Calu3 (cell line): ENCODE results near the gene SLCO2A1. TPM values are rescaled to one million over a fixed set of nuclear protein-coding genes. Genes with fewer than 3 reads are reported as not detected.

Experiments used
- BruUV-seq: library from RNA; stranded (reverse); fragments of 400-500 nt; replicated peaks from 2 replicates; lab custom pipeline; 2021; lab: Mats Ljungman, UMichigan
- CTCF ChIA-PET: fragments of 300-600 bp; sonication (Branson Sonifier 250); formaldehyde crosslinking; loops from one replicate; lab custom pipeline; 2022; ENCODE audit warnings: antibody characterized with exemption; lab: Charles Lee
- DNase-seq: peaks from one replicate; pipeline ENCODE4 v3.0.0; 2022
- H3K27ac Mint-ChIP-seq: one replicate; pipeline ENCODE4 v1.8.0; 2022; ENCODE audit warnings: mixed read lengths; ENCODE audit not compliant: unreplicated experiment
- H3K27me3 Mint-ChIP-seq: one replicate; pipeline ENCODE4 v1.8.0; 2022; ENCODE audit warnings: mixed read lengths; ENCODE audit not compliant: unreplicated experiment
- H3K36me3 Mint-ChIP-seq: one replicate; pipeline ENCODE4 v1.8.0; 2022; ENCODE audit warnings: mild to moderate bottlenecking, moderate library complexity, mixed read lengths; ENCODE audit not compliant: insufficient read depth, unreplicated experiment
- H3K4me1 Mint-ChIP-seq: one replicate; pipeline ENCODE4 v1.8.0; 2022; ENCODE audit warnings: mild to moderate bottlenecking, low read depth, mixed read lengths; ENCODE audit not compliant: unreplicated experiment
- H3K4me3 Mint-ChIP-seq: one replicate; pipeline ENCODE4 v1.8.0; 2022; ENCODE audit warnings: mild to moderate bottlenecking, low read depth, moderate library complexity, mixed read lengths; ENCODE audit not compliant: unreplicated experiment
- H3K9me3 Mint-ChIP-seq: one replicate; pipeline ENCODE4 v1.8.0; 2022; ENCODE audit warnings: low read depth, mixed read lengths; ENCODE audit not compliant: unreplicated experiment
- intact Hi-C: fragments of 100-400 bp; cut with micrococcal nuclease; formaldehyde crosslinking; loops from one replicate; pipeline ENCODE4 v1.10.0; 2022; ENCODE audit not compliant: unreplicated experiment
- total RNA-seq: library from RNA; stranded (reverse); gene quantifications from 2 replicates; pipeline ENCODE4 v1.2.3, GENCODE V29; 2022
- TF ChIP-seq, protein P1 (sequence below): fragments of 200-600 bp; IDR thresholded peaks from one replicate; pipeline ENCODE4 v1.8.0; 2022; ENCODE audit warnings: antibody characterized with exemption; ENCODE audit not compliant: unreplicated experiment

SLCO2A1 gene
- total RNA-seq, 1 experiment from 2014 or later = not detected

DNA sequence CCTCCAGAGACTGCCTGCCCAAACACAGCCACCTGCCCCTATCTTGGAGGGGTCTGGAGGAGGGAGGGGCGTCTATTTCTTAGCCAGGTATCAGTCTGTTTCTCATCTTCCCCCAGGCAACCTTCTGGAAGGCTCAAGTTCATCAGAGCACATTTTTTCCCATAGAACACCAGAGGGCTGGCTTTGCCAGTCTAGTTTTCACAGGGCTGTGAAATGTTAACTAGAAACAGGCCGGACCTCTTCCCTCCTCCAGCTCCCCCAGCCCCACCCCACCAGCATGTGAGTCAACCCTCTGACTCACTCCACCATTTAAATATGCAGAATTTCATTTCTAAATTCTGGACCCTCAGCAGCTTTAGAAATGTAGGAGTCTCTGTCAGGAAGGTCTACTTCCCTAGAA is 66.9 kb downstream of the SLCO2A1 start:
- peak; percentile 47 for DNase-seq
- intact Hi-C loops = no loop called here
- CTCF ChIA-PET = interaction anchor here (0.9 to 2.2 kb wide), 2 partner anchors 12 to 24 kb away, joined by 3 to 5 read pairs; no protein-coding TSS in a partner anchor
- Mint-ChIP-seq H3K27ac (no peak overlapping the region), H3K4me3 (no peak overlapping the region), H3K27me3 (peaks cover 86% of the 10 kb centered on the region), H3K9me3 (no peaks in the 10 kb centered on the region), H3K4me1 (peaks cover 13% of the 10 kb centered on the region), H3K36me3 (no peaks in the 10 kb centered on the region)
- TF ChIP-seq, protein P1, sequence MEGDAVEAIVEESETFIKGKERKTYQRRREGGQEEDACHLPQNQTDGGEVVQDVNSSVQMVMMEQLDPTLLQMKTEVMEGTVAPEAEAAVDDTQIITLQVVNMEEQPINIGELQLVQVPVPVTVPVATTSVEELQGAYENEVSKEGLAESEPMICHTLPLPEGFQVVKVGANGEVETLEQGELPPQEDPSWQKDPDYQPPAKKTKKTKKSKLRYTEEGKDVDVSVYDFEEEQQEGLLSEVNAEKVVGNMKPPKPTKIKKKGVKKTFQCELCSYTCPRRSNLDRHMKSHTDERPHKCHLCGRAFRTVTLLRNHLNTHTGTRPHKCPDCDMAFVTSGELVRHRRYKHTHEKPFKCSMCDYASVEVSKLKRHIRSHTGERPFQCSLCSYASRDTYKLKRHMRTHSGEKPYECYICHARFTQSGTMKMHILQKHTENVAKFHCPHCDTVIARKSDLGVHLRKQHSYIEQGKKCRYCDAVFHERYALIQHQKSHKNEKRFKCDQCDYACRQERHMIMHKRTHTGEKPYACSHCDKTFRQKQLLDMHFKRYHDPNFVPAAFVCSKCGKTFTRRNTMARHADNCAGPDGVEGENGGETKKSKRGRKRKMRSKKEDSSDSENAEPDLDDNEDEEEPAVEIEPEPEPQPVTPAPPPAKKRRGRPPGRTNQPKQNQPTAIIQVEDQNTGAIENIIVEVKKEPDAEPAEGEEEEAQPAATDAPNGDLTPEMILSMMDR = no peak
- no TSS peak for BruUV-seq

DNA sequence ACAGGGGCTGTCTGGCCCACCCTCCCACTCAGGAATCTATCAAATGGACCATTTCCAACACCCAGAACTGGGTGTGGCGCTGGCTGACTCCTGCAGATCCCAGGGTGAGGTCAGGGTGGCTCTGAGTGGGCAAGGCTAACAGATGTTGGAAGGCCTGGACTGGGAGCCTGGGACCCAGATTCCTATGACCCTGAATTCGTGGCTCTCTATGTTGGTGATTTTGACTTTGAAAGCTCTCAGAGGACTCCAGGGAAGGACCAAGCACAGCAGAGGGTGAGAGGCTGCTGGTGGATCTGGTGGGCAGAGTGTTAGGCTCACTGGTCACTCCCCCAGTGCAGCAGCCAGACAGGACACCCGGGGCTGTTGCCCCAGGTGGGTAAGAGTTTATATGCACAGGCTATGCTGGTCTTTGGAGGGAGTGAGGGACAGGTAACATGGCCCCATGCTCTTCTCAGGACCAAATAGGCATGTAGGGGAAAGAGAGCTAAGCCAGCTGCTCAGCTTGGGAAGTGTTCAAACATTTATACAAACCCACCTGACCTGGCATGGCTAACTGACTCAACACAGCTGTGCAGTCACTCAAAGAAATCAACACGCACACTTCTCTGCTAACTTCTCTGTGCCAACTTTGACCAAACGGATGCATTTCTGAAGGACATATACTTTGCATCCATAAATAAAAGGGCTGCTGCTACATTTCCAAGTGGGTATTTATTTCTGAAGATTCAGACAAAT is 71.5 kb downstream of the SLCO2A1 start:
- peaks cover 13% of the 10 kb centered on the region for H3K4me1 Mint-ChIP-seq
- peaks cover 83% of the 10 kb centered on the region for H3K27me3 Mint-ChIP-seq
- no peaks in the 10 kb centered on the region for H3K9me3 Mint-ChIP-seq
- no peak for DNase-seq
- no peak overlapping the region for H3K27ac Mint-ChIP-seq
- intact Hi-C loops = no loop called here
- H3K36me3 Mint-ChIP-seq = no peaks in the 10 kb centered on the region
- no peak overlapping the region for H3K4me3 Mint-ChIP-seq
- BruUV-seq = no TSS peak
- CTCF ChIA-PET = interaction anchor here (0.5 to 0.9 kb wide), 3 partner anchors 23 to 77 kb away, joined by 3 to 7 read pairs (median 3); no protein-coding TSS in a partner anchor
- TF ChIP-seq, protein P1 = no peak

DNA sequence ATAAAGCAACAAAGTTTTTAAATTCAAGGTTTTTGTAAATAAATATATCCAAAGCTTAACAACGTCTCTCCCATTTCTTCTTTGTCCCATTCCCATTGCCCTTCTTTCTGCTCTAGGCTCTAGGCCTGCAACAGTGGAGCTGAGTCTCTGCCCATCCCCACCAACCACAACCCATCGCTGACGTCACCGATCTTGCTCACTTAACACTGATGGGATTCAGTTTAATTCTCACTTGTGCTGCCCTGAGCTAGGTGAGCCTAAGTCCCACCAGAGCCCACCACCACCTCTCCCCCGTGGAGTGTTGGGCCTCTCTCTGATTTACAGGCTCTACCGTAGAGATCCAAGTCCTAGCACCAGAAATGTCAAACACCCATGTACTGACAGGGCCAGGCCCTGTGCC is 72.7 kb downstream of the SLCO2A1 start:
- no TSS peak for BruUV-seq
- Mint-ChIP-seq H3K36me3 (no peaks in the 10 kb centered on the region), H3K4me3 (no peak overlapping the region), H3K9me3 (no peaks in the 10 kb centered on the region), H3K27ac (no peak overlapping the region), H3K27me3 (peaks cover 83% of the 10 kb centered on the region), H3K4me1 (peaks cover under 1% of the 10 kb centered on the region)
- TF ChIP-seq, protein P1 = no peak
- DNase-seq = no peak
- CTCF ChIA-PET = interaction anchor here (0.6 kb wide), 1 partner anchor 1574 kb away, joined by 4 read pairs; no protein-coding TSS in a partner anchor
- intact Hi-C loops = no loop called here

DNA sequence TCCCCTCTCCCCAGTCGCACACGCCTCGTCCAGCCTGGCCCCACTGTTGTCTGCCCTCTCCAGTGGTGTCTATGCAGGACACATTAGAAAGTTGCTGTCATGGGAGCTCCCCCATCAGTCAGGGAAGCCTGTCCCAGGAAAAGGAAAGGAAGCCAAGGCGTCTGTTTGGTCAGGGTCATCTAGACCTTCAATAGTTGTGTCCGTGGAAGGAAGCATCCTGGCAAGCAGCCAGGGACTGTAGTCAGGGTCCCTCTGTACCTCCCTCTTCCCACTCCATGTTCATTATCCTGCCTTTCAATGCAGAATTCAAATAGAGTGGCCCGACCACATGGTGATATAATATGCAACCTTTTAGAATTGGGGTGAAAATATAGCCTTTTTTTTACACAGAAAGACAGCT is 73.4 kb downstream of the SLCO2A1 start:
- Mint-ChIP-seq H3K4me1 (no peaks in the 10 kb centered on the region), H3K27me3 (peaks cover 88% of the 10 kb centered on the region), H3K9me3 (no peaks in the 10 kb centered on the region), H3K27ac (no peak overlapping the region), H3K36me3 (no peaks in the 10 kb centered on the region), H3K4me3 (no peak overlapping the region)
- CTCF ChIA-PET = interaction anchor here (0.6 to 1.4 kb wide), 3 partner anchors 9 to 1575 kb away, joined by 3 to 5 read pairs (median 4); no protein-coding TSS in a partner anchor
- TF ChIP-seq, protein P1 = no peak
- intact Hi-C loops = no loop called here
- no peak for DNase-seq
- no TSS peak for BruUV-seq
